ENCODE data around the gene EIF4E1B. TPM values are rescaled to one million over a fixed set of nuclear protein-coding genes. Genes with fewer than 3 reads are reported as not detected.

Gene EIF4E1B
- total RNA-seq, 2 experiments from 2014 or later, result not detected

DNA sequence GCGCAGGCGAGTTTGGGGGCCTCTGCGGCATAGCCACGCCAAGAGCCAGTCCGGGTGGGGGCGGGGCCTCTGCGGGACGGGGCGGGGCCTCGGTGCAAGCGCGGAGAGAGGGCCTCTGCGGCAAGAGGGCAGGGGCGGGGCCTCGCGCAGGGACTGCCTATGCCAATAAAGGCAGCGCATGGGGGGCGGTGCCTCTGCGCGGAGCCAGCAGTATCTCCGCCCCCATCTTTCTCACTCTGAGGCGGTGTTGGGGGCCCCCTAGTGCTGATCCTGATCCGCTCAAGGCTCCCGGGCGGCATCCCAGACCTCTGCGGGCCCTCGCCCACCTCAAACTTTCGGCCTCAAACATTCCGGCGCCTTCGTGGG lies 11.3 kb upstream of the EIF4E1B start:
- ChIA-PET POLR2A (no interaction called here), CTCF (interaction anchor here (0.7 to 1.0 kb wide), 3 partner anchors 49 to 466 kb away, joined by 3 to 5 read pairs (median 3); no protein-coding TSS in a partner anchor)
- intact Hi-C loops (cut with DNase I, micrococcal nuclease), result loop anchor here (1.0 kb wide), 5 partner anchors 9 to 203 kb away; partner anchors contain the start of genes CLTB (in 1 of the 2), EIF4E1B (in 1 of the 2), GPRIN1 (in 1 of the 2) and SNCB (in 1 of the 2)
- peaks cover 46% of the 10 kb centered on the region for H3K27me3 Mint-ChIP-seq
- no peak overlapping the region for H3K4me3 Mint-ChIP-seq
- no peaks in the 10 kb centered on the region for H3K36me3 Mint-ChIP-seq (ENCODE audit: low read depth)
- H3K27ac Mint-ChIP-seq, result no peak overlapping the region
- DNase-seq (peak; percentile 95), ATAC-seq (peak; percentile 100)
- H3K9me3 Mint-ChIP-seq (ENCODE audit: low read depth), result no peaks in the 10 kb centered on the region
- peaks cover 8% of the 10 kb centered on the region for H3K4me1 Mint-ChIP-seq

DNA sequence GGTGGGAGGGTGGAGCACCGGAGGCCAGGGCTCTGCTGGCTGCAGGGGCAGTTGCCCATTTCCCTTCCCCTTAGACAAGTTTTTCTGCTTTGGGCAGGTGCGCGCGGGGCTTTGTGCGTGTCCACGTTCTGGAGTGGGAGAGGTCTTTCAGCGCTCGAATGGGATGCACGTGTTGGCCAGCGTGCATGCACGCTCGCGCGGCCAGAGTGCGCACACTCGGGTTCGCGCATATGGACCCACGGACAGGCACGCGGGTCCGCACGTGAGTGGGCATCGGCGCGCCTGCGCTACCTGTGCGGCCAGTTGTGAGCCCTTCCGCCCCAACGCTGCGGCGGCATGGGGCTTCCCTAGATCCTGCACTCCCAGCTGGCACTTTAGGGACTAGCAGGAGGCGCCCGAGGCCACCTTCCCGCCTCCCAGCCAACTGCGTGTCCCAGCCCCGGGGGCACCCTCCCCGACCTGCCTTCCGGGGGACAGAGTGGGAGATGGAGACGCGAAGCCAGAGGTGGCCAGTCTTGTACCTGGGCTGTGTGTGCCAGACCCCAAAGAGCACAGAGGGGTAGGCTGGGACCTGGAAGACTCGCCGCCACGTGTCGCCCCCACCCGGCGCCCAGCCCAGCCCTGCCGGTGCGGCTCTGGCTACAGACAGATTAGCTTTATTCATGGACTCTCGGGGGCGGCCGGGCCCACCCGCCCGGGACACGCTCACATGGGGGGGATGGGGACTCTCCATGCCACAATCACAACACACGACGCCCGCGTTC lies 10.7 kb upstream of the EIF4E1B start:
- ATAC-seq (no peak), DNase-seq (no peak)
- intact Hi-C loops (cut with DNase I, micrococcal nuclease), result loop anchor here (1.0 kb wide), 5 partner anchors 9 to 203 kb away; partner anchors contain the start of genes CLTB (in 1 of the 2), EIF4E1B (in 1 of the 2), GPRIN1 (in 1 of the 2) and SNCB (in 1 of the 2)
- Mint-ChIP-seq H3K4me1 (peaks cover 8% of the 10 kb centered on the region), H3K27me3 (peaks cover 48% of the 10 kb centered on the region), H3K4me3 (peak overlapping the region; percentile 42), H3K36me3 (ENCODE audit: low read depth) (no peaks in the 10 kb centered on the region), H3K27ac (no peak overlapping the region), H3K9me3 (ENCODE audit: low read depth) (no peaks in the 10 kb centered on the region)
- ChIA-PET POLR2A (no interaction called here), CTCF (interaction anchor here (0.7 kb wide), 1 partner anchor 465 kb away, joined by 3 read pairs; no protein-coding TSS in a partner anchor)

DNA sequence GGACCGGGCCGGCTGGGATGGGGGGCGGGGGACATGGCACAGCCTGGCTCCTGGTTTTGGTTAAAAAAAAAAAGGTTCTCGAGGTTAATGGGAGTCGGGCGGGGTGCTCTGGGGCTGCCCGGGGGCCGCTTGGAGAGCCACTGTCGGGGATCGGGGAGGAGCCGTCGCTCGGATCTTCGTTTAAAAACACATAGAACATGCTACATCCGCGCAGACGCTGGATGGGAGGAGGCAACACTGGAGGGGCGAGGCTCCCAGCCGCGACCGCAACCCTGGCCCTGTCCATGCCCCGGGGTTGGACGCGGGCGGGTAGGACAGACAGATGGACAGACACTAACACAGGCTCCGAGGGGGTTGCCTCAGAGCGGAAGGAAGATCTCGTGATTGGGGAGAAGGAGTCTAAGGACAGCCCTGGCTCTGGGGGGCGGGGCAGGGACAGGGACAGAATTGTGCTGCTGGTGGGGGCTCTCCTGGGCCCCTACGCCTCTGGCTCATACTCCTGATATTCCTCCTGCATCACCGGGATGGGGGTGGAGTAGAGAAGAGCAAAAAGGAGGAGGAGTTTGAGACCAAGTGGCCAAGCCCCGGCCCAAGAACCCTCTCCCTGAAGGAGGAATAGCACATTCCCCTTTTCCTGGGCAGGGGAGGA lies 10.0 kb upstream of the EIF4E1B start:
- Mint-ChIP-seq H3K27me3 (peaks cover 46% of the 10 kb centered on the region), H3K4me3 (peak overlapping the region; percentile 42), H3K27ac (no peak overlapping the region), H3K4me1 (peaks cover 8% of the 10 kb centered on the region), H3K9me3 (ENCODE audit: low read depth) (no peaks in the 10 kb centered on the region), H3K36me3 (ENCODE audit: low read depth) (no peaks in the 10 kb centered on the region)
- intact Hi-C loops (cut with DNase I, micrococcal nuclease), result no loop called here
- ATAC-seq (no peak), DNase-seq (no peak)
- ChIA-PET POLR2A (no interaction called here), CTCF (no interaction called here)

DNA sequence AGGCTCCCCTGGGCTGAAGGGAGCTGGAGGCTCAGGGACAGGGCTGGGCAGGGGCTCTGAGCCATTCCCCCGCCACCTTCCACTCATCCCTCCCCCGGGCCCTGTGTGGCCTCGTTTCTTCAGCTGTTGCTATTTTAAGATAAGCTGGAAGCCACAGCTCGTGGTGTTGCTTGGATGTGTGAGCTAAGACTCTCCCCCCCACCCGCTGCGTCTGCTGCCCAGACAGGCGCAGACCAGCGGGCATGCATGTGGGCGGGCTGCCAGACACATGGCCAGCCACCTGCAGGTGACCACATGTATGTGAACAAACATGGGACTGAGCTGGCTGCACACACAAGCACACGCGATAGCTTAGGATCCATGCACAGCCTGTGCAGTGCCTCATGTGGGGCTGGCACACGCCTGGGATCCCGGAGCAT lies 8.8 kb upstream of the EIF4E1B start:
- Mint-ChIP-seq H3K36me3 (ENCODE audit: low read depth) (no peaks in the 10 kb centered on the region), H3K9me3 (ENCODE audit: low read depth) (no peaks in the 10 kb centered on the region), H3K4me3 (no peak overlapping the region), H3K4me1 (peaks cover 8% of the 10 kb centered on the region), H3K27me3 (peaks cover 48% of the 10 kb centered on the region), H3K27ac (no peak overlapping the region)
- intact Hi-C loops (cut with DNase I, micrococcal nuclease), result no loop called here
- ChIA-PET POLR2A (no interaction called here), CTCF (interaction anchor here (0.7 to 1.9 kb wide), 3 partner anchors 39 to 473 kb away, joined by 3 to 4 read pairs (median 4); no protein-coding TSS in a partner anchor)
- ATAC-seq (no peak), DNase-seq (no peak)

DNA sequence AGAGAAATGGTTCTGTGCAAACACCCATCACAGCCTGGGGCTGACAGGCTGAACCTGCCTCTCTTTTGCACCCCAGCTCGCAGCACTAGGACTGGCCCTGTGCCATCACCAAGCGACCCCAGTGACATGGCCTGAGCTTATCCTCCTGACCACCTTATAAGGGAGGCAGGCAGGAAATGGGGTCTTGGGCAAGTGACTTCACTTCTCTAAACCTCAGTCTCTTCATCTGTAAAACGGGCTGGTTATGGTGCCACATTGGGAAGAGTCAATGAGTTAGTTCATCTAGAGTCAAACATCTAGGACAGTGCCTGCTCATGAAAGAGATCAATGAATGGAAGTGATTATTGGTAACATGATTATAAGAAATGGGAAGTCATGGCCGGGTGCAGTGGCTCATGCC lies 6.3 kb upstream of the EIF4E1B start:
- H3K4me3 Mint-ChIP-seq, result no peak overlapping the region

DNA sequence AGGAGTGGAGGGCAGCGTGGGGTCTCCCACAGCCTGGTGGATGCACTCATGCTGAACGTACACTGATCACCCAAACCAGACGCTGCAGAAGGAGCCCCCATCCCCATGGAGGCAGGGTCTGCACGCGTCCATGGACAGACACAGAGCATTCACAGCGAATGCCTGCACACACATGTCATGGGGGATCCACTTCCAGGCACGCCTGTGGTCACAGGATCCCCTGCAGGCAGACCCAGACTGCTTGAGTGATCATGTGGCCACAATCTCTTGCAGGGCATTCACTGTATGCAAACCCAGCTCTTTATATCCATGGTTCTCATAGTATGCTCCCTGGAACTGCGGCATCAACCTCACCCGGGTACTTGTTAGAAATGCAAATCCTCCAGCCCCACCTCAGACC lies 5.5 kb upstream of the EIF4E1B start:
- Mint-ChIP-seq H3K27me3 (peaks cover 37% of the 10 kb centered on the region), H3K27ac (no peak overlapping the region), H3K4me3 (no peak overlapping the region), H3K36me3 (ENCODE audit: low read depth) (no peaks in the 10 kb centered on the region), H3K9me3 (ENCODE audit: low read depth) (no peaks in the 10 kb centered on the region), H3K4me1 (peaks cover 8% of the 10 kb centered on the region)
- ChIA-PET POLR2A (no interaction called here), CTCF (no interaction called here)
- intact Hi-C loops (cut with DNase I, micrococcal nuclease), result no loop called here
- ATAC-seq, result no peak
- DNase-seq, result no peak

More for the DNA sequence above, 6.3 kb upstream of the EIF4E1B start:
- DNase-seq, result no peak
- peaks cover 9% of the 10 kb centered on the region for H3K4me1 Mint-ChIP-seq
- H3K9me3 Mint-ChIP-seq (ENCODE audit: low read depth), result no peaks in the 10 kb centered on the region
- ATAC-seq, result no peak
- no peaks in the 10 kb centered on the region for H3K36me3 Mint-ChIP-seq (ENCODE audit: low read depth)
- intact Hi-C loops (cut with DNase I, micrococcal nuclease), result no loop called here
- ChIA-PET POLR2A (no interaction called here), CTCF (no interaction called here)
- no peak overlapping the region for H3K27ac Mint-ChIP-seq
- peaks cover 40% of the 10 kb centered on the region for H3K27me3 Mint-ChIP-seq

DNA sequence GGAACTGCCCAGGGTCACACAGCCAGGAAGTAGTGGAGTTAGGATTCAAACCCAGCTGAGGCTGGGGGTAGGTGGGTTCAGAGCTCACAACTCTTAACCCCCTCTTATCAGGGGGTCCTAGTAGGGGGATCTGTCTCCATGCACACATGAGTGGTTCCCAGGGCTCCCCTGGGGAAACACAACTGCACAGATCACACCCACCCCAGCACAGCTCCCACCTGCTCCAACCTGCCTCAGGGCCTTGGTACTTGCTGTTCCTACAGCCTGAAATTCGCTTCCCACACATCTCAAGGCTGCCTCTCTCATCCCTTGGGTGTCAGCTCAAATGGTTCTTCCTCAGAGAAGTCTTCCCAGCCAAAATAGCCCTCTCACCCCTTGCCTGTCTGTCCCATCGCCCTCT lies 5.0 kb upstream of the EIF4E1B start:
- DNase-seq, result no peak
- intact Hi-C loops (cut with DNase I, micrococcal nuclease), result no loop called here
- POLR2A ChIA-PET, result no interaction called here
- CTCF ChIA-PET, result no interaction called here
- Mint-ChIP-seq H3K27ac (no peak overlapping the region), H3K9me3 (ENCODE audit: low read depth) (no peaks in the 10 kb centered on the region), H3K27me3 (peaks cover 33% of the 10 kb centered on the region), H3K36me3 (ENCODE audit: low read depth) (no peaks in the 10 kb centered on the region), H3K4me1 (peaks cover 4% of the 10 kb centered on the region), H3K4me3 (no peak overlapping the region)
- no peak for ATAC-seq

DNA sequence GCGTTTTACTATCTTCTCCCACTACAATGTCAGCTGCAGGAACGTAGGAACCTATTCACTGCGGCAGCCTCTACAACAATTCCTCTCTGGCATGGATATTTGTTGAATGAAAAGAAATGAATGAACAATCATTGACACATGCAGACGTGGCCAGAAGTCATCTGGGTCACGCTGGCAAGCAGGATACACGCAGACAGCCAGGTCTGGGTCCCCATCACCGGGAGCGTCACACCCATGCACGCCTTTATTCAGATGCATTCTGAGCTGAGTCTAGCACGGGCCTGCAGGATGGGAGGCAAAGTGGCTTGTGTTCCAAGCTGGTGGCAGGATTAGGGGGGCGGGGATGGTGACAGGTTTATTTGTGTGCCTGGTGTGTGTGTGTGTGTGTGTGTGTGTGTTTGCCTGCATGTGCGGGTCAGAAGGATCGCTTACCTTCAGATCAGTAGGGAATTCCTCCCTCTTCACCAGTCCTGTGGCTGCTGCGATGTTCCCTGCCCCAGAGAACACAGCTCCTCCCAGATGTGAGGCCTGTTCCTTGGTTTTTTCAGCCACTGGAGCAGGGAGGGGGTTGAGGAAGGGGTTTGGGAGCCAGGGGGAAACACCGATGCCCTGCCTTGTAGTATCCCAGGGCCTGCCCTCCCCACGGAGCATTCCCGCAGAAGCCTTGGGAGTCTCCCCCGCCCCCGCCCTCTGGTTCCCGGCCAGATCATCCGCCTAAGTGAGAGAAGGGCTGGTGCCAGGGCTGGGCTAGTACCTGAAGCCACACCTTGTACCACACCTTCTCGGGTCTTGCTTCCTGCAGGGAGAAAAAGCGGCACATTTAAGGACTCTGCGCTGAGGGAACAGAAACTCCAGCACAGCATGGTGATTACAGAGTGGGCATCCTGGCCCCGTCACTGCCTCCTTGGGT lies 4.3 kb upstream of the EIF4E1B start:
- CTCF ChIA-PET, result no interaction called here

DNA sequence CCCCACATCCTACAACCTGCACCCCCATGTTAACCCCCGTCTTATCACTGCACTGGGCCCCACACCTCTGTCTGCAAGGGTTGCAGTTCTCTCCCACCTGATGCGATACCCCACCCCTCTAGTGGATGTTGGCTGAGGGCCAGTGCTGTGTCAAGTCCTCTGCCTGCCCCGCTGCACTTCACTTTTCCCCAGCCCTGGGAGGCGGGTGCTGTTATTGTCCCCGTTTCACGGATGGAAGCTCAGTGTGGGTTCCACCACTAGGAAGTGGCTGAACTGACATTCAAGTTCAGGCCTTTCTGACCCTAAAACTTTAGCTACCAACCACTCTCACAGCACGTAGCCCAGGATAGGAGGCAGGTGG lies 3.6 kb upstream of the EIF4E1B start:
- peaks cover 40% of the 10 kb centered on the region for H3K27me3 Mint-ChIP-seq
- no peak for ATAC-seq
- CTCF ChIA-PET, result no interaction called here
- peaks cover 7% of the 10 kb centered on the region for H3K4me1 Mint-ChIP-seq
- POLR2A ChIA-PET, result interaction anchor here (0.6 kb wide), 1 partner anchor 30 kb away, joined by 3 read pairs; no protein-coding TSS in a partner anchor
- intact Hi-C loops (cut with DNase I, micrococcal nuclease), result no loop called here
- H3K4me3 Mint-ChIP-seq, result no peak overlapping the region
- no peaks in the 10 kb centered on the region for H3K36me3 Mint-ChIP-seq (ENCODE audit: low read depth)
- no peaks in the 10 kb centered on the region for H3K9me3 Mint-ChIP-seq (ENCODE audit: low read depth)
- H3K27ac Mint-ChIP-seq, result no peak overlapping the region
- no peak for DNase-seq

More for the DNA sequence above, 4.3 kb upstream of the EIF4E1B start:
- intact Hi-C loops (cut with DNase I, micrococcal nuclease), result no loop called here
- POLR2A ChIA-PET, result interaction anchor here (0.6 kb wide), 1 partner anchor 29 kb away, joined by 3 read pairs; no protein-coding TSS in a partner anchor
- DNase-seq, result no peak
- H3K4me3 Mint-ChIP-seq, result no peak overlapping the region
- peaks cover 7% of the 10 kb centered on the region for H3K4me1 Mint-ChIP-seq
- no peaks in the 10 kb centered on the region for H3K36me3 Mint-ChIP-seq (ENCODE audit: low read depth)
- no peak for ATAC-seq
- peaks cover 35% of the 10 kb centered on the region for H3K27me3 Mint-ChIP-seq
- no peaks in the 10 kb centered on the region for H3K9me3 Mint-ChIP-seq (ENCODE audit: low read depth)
- no peak overlapping the region for H3K27ac Mint-ChIP-seq

DNA sequence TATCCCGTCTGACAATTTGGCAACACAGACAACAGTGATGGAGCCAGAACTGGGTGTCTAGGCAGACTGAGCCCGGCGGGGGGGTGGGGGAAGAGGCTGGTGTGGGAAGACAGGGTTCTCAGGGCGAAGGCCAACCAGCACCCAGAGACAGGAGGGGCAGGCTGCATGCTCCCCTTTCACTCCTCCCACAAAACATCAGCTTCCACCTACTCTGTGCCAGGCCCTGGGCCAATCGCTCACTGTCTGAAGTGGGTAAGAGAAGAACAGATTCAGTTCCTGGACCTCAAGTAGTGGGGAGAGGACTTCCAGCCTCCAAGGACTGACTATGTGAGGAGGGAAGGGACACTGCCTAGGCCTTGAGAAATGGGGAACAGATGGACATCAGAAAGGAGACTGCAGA lies 2.9 kb upstream of the EIF4E1B start:
- DNase-seq (no peak), ATAC-seq (no peak)
- peaks cover 7% of the 10 kb centered on the region for H3K4me1 Mint-ChIP-seq
- H3K27me3 Mint-ChIP-seq, result peaks cover 41% of the 10 kb centered on the region
- no peak overlapping the region for H3K4me3 Mint-ChIP-seq
- no peaks in the 10 kb centered on the region for H3K36me3 Mint-ChIP-seq (ENCODE audit: low read depth)
- H3K9me3 Mint-ChIP-seq (ENCODE audit: low read depth), result no peaks in the 10 kb centered on the region
- ChIA-PET CTCF (no interaction called here), POLR2A (no interaction called here)
- H3K27ac Mint-ChIP-seq, result no peak overlapping the region
- intact Hi-C loops (cut with DNase I, micrococcal nuclease), result no loop called here

DNA sequence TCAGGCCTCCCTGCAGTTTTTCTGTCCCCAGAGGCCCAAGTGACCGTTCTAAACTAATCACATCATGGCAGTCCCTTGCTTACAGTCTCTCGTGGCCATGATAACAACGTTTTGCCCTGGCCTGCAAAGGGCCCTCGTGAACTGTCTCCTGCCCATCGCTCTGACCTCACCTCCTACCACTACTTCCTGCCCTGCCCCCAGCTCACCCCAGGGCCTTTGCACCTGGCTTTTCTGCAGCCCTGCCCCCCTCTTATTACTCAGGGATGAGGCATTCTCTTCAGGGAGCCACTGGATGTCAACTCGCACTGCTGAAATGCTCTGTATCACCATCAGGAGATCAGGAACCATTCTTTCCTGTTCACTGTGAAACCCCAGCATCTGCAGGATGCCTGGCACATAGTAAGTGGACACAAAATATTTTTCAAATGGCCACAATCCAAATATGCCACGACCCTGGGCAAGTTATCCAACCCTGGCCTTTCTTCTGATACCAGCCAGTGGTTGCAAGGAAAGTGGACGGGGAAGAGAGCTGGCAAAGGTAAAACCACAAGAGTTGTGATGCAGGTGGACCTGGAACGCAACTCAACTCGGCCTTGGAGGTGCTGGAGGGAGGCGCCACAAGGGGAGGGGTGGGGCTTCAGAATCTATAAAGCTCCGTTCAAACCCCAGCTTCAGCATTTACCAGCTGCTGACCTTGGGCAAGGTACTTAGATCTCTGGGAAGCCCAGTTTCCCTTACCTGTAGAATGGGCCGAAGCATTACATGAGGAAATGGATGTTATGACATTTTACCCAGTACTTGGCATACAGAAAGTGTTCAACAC lies 1.9 kb upstream of the EIF4E1B start:
- Mint-ChIP-seq H3K4me3 (no peak overlapping the region), H3K9me3 (ENCODE audit: low read depth) (no peaks in the 10 kb centered on the region), H3K27me3 (peaks cover 47% of the 10 kb centered on the region), H3K27ac (no peak overlapping the region), H3K36me3 (ENCODE audit: low read depth) (no peaks in the 10 kb centered on the region), H3K4me1 (peaks cover 7% of the 10 kb centered on the region)
- DNase-seq (no peak), ATAC-seq (no peak)
- CTCF ChIA-PET, result no interaction called here
- intact Hi-C loops (cut with DNase I, micrococcal nuclease), result no loop called here
- POLR2A ChIA-PET, result no interaction called here
